ENCODE data around the gene CHEK1.
"Not testable (repeated sequence)": the region's sequence is repeated elsewhere in the genome, so short reads cannot be mapped to it uniquely, and the experiment has no call there.

The CHEK1 gene

GRCh38 chr11:125701018-125701610 lies 76.2 kb downstream of the CHEK1 start:
- DNase-seq (ENCODE audit: low spot score): no peak

- no peak for DNase-seq (ENCODE audit: low spot score)
These were observed 77.1 kb downstream of the CHEK1 start for GRCh38 chr11:125701858-125702621.

GRCh38 chr11:125704686-125705085 lies 79.7 kb downstream of the CHEK1 start:
- DNase-seq (ENCODE audit: low spot score): not testable (repeated sequence)

- no peak for DNase-seq (ENCODE audit: low spot score)
These were observed 95.8 kb downstream of the CHEK1 start for GRCh38 chr11:125720781-125721180.

GRCh38 chr11:125724125-125724524 lies 99.2 kb downstream of the CHEK1 start:
- no peak for DNase-seq (ENCODE audit: low spot score)
